NCI-H446 treated with DMSO at 0.1 percent for 48 hours (cell line): ENCODE results near the gene TARP.

Experiments used
- DNase-seq: peaks from one replicate; lab custom pipeline; 2025; lab: John Stamatoyannopoulos, UW

The TARP gene

GRCh38 chr7:38273286-38273995 is at the start of gene TARP:
TARP (minus strand) TSS chr7:38273636.
- DNase-seq: no peak

DNA sequence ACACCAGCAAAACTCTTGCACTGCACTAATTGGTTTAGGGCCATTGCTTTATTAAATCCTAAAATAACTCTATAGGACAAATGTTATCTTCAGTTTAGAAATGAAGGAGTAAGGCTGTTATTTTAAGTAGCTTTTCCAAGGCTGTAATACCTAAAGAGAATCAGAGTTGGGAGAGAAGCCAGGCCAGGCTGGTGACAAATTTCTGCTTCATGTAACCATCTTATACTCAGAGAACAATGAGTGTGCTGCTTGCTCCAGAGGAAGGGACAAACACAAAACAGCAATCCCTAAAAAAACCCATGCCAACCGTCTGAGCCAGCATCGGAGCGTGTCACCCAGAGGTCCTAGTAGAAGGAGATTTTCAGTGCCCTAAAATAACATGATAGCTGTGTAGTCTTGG is 49.7 kb upstream of the TARP start:
- DNase-seq: no peak

GRCh38 chr7:38322461-38322860 is 49.0 kb upstream of the TARP start:
- DNase-seq: no peak

GRCh38 chr7:38321967-38322366 is 48.5 kb upstream of the TARP start:
- no peak for DNase-seq

- DNase-seq: no peak
These were observed 48.1 kb upstream of the TARP start for GRCh38 chr7:38321515-38321944.

- DNase-seq: no peak
These were observed 47.6 kb upstream of the TARP start for GRCh38 chr7:38321050-38321449.

- no peak for DNase-seq
These were observed 46.4 kb upstream of the TARP start for GRCh38 chr7:38319873-38320272.

GRCh38 chr7:38318803-38319416 is 45.5 kb upstream of the TARP start:
- DNase-seq: peak; percentile 29

GRCh38 chr7:38318241-38318640 is 44.8 kb upstream of the TARP start:
- DNase-seq: no peak

- no peak for DNase-seq
These were observed 44.1 kb upstream of the TARP start for GRCh38 chr7:38317515-38317914.

GRCh38 chr7:38316733-38317360 is 43.4 kb upstream of the TARP start:
- DNase-seq: no peak

GRCh38 chr7:38315410-38315809 is 42.0 kb upstream of the TARP start:
- no peak for DNase-seq

GRCh38 chr7:38312821-38313220 is 39.4 kb upstream of the TARP start:
- no peak for DNase-seq

DNA sequence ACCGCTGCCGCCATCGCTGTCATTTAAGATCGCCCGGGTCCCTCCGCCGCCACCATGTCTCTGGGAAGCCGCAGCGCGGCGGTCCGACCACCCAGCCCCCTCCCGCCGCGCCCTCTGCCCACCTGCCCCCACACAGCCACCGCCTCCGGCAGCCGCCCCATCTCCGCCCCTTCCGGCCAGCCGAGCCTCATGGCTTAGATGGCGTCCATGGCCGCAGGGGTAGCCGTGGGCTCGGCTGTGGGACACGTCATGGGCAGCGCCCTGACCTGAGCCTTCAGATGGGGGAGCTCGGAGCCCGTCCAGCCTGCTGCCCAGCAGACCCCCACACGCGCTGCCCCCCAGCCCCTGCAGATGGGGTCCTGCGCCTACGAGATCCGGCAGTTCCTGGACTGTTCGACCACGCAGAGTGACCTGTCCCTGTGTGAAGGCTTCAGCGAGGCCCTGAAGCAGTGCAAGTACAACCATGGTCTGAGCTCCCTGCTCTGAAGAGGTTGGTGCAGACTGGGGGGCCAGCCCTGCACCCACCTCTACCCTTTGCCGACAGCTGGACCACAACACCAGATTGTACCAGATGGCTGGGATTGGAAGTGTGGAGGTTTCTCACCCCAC is 38.0 kb upstream of the TARP start:
- DNase-seq: no peak

- no peak for DNase-seq
These were observed 37.2 kb upstream of the TARP start for GRCh38 chr7:38310591-38311101.

GRCh38 chr7:38309555-38309954 is 36.1 kb upstream of the TARP start:
- DNase-seq: no peak

DNA sequence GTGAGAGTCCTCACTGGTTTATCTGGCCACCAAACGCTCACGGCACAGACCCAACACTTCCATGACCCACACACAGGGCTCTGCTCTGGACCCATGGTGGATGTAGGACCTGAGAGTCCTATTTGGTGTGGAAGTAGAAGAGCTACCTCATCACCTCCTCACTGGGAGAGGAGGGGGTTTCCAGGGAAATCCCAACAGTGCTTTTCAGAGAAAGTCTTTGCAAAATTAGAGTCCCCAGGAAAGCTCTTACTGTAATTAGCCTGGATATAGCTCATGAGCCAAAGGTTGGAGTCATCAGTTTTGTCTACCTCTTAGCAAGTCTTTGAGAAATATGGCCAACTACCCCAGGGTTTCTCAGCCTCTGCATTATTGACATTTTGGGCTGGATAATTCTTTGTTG is 34.7 kb upstream of the TARP start:
- DNase-seq: no peak

DNA sequence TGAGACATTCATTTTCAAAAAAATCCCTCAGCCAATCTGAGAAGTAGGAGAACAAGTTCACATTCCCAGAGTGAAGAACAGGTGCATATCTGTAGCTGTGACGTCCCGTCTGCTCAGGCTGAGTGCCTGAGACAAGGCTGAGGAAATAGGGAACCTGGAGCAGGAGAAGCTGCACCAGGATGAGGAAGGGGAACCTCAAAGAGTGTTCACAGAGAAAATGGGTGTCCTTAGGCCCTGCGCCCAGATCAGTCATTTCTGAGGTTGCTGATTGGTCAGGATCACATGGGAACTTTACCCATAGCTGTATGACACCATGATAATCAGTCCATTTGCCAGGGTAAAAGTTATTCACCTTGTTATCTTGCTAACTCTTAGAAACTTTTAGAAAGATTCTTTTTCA is 34.2 kb upstream of the TARP start:
- DNase-seq: no peak

GRCh38 chr7:38306914-38307313 is 33.5 kb upstream of the TARP start:
- DNase-seq: no peak

DNA sequence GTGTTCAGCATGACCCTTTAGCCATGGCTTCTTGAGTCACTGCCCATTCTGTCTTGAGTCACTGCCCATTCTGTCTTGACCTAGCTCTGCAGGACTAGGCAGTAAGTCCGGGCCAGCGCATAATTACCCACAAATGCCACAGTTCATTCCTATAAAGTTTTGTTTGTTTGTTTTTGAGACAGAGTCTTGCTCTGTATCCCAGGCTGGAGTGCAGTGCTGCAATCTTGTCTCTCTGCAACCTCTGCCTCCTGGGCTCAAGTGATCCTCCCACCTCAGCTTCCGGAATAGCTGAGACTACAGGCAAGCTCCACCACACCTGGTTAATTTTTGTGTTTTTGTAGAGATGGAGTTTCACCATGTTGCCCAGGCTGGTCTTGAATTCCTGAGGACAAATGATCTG is 32.7 kb upstream of the TARP start:
- DNase-seq: no peak

DNA sequence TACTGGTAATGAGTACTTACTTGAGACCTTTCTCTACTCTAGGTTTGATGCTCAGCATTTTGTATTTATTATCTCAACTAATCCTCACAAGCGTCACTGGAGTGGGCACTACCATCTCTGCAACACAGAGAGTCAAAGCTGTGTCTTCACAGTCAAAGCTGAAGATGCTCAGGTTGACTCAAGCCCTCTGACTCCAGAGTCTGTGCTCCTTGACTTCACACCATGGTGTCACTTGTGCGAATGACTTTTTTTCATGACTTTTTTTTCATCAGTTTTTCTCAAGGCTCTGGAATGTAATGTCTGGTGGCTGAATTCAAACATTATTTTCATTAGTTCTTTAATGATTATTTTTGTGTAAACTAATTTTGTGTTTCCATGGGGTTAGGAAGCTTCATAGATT is 30.4 kb upstream of the TARP start:
- DNase-seq: no peak

- no peak for DNase-seq
These were observed 26.7 kb upstream of the TARP start for GRCh38 chr7:38300175-38300574.
